Gastrocnemius medialis (tissue), 4 donors: ENCODE measurements around the gene ATPAF1. TPM values are rescaled to one million over a fixed set of nuclear protein-coding genes. Genes with fewer than 3 reads are reported as not detected.
"Not testable (repeated sequence)": the region's sequence is repeated elsewhere in the genome, so short reads cannot be mapped to it uniquely, and the experiment has no call there.

ENCODE experiments used
- ATAC-seq, 2 donors: fragments of 150-250 bp; one replicate each; pipeline ENCODE4 v1.9.1; 2016
- DNase-seq, 2 donors: peaks; one replicate each; pipeline ENCODE4 v3.0.0-alpha.2; 2019
- H3K27ac ChIP-seq, 4 donors: fragments of 200-600 bp; sonication (generic); 1 replicate in 1 of 4; 2 replicates in 3 of 4; pipeline ENCODE4 v1.5.1; 2016 to 2018; ENCODE audit warnings: mild to moderate bottlenecking in 2 of 4, moderate library complexity in 1 of 4
- H3K27me3 ChIP-seq, 3 donors: fragments of 200-600 bp; sonication (generic) in 2 of 3; 1 replicate in 1 of 3; 2 replicates in 2 of 3; pipeline versions ENCODE4 v1.5.1 to v1.6.0; 2016 to 2019; ENCODE audit warnings: mild to moderate bottlenecking in 1 of 3, moderate library complexity in 1 of 3
- H3K36me3 ChIP-seq, 2 donors: fragments of 200-600 bp; sonication (generic) in 1 of 2; one replicate each; pipeline ENCODE4 v1.5.1; 2017 to 2018
- H3K4me1 ChIP-seq, 2 donors: fragments of 200-600 bp; sonication (generic) in 1 of 2; one replicate each; pipeline ENCODE4 v1.5.1; 2016 to 2017; ENCODE audit warnings: mild to moderate bottlenecking in 2 of 2
- H3K4me3 ChIP-seq, 4 donors: fragments of 200-600 bp; sonication (generic) in 3 of 4; 1 replicate in 1 of 4; 2 replicates in 3 of 4; pipeline ENCODE4 v1.5.1; 2016 to 2019; ENCODE audit warnings: mild to moderate bottlenecking in 2 of 4
- H3K9me3 ChIP-seq, 3 donors: fragments of 200-600 bp; sonication (generic) in 2 of 3; 1 replicate in 1 of 3; 2 replicates in 2 of 3; pipeline ENCODE4 v1.5.1; 2016 to 2019
- POLR2A ChIP-seq, 2 donors: fragments of 450-650 bp; IDR thresholded peaks; one replicate each; pipeline ENCODE4 v1.6.1; 2017; ENCODE audit warnings: antibody characterized with exemption in 2 of 2, mild to moderate bottlenecking in 2 of 2, moderate library complexity in 2 of 2
- in situ Hi-C, 4 donors: fragments of 200-750 bp; cut with MboI; loops; one replicate each; pipeline versions ENCODE4 v1.15.0 to v1.8.0; 2017; ENCODE audit warnings: low sequenced_read_pairs in 4 of 4
- intact Hi-C: fragments of 100-400 bp; cut with DNase I; formaldehyde crosslinking; loops from one replicate; pipeline ENCODE4 v1.15.1; 2023; ENCODE audit warnings: low total_unique reads
- total RNA-seq, 4 donors: library from RNA; depleted of rRNA; stranded (reverse); fragments of >200 nt; gene quantifications; one replicate each; pipeline versions ENCODE4 v1.1.0 to v1.2.3, GENCODE V29; 2016
- TF ChIP-seq, protein P1 (sequence below), 5 experiments: fragments of 450-650 bp in 3 of 5; fragments of 200-600 bp in 2 of 5; sonication (generic) in 2 of 5; IDR thresholded peaks in 4 of 5; conservative IDR thresholded peaks in 1 of 5; 1 replicate in 4 of 5; 2 replicates in 1 of 5; pipeline ENCODE4 v1.5.1; 2016 to 2019; ENCODE audit warnings: antibody characterized with exemption in 5 of 5, mild to moderate bottlenecking in 3 of 5, moderate library complexity in 3 of 5

The ATPAF1 gene
- total RNA-seq, 4 donors from 2014 or later: 76.6 to 173 (median 135) TPM

DNA sequence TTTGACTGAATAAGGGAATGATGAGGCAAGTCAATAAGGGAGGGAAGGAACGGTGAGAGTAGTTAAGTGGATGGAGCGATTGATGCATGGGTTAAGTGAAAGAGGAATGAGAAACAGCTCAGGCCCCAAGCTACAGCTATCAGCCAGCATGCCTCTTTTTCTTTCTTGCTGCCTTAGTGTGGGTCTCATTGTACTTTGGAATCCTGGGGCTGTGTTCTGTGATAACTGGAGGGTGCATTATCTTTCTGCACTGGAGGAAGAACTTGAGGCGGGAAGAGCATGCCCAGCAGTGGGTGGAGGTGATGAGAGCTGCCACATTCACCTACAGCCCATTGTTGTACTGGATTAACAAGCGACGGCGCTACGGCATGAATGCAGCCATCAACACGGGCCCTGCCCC, 4.5 kb upstream of the ATPAF1 start:
- no peak overlapping the region for H3K27ac ChIP-seq
- H3K9me3 ChIP-seq: no peaks in the 10 kb centered on the region
- no peak overlapping the region for H3K4me3 ChIP-seq
- peaks cover 0 to 30% of the 10 kb centered on the region in 2 donors for H3K36me3 ChIP-seq
- ATAC-seq (no peak), DNase-seq (no peak)
- H3K27me3 ChIP-seq: no peaks in the 10 kb centered on the region
- TF ChIP-seq, protein P1, sequence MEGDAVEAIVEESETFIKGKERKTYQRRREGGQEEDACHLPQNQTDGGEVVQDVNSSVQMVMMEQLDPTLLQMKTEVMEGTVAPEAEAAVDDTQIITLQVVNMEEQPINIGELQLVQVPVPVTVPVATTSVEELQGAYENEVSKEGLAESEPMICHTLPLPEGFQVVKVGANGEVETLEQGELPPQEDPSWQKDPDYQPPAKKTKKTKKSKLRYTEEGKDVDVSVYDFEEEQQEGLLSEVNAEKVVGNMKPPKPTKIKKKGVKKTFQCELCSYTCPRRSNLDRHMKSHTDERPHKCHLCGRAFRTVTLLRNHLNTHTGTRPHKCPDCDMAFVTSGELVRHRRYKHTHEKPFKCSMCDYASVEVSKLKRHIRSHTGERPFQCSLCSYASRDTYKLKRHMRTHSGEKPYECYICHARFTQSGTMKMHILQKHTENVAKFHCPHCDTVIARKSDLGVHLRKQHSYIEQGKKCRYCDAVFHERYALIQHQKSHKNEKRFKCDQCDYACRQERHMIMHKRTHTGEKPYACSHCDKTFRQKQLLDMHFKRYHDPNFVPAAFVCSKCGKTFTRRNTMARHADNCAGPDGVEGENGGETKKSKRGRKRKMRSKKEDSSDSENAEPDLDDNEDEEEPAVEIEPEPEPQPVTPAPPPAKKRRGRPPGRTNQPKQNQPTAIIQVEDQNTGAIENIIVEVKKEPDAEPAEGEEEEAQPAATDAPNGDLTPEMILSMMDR (IDR thresholded peaks at IDR 0.05 in 4 of 5, conservative IDR thresholded peaks at IDR 0.05 in 1 of 5): no peak
- no peak for TF ChIP-seq POLR2A (IDR thresholded peaks at IDR 0.05)
- H3K4me1 ChIP-seq: peaks cover 0 to 6% of the 10 kb centered on the region in 2 donors
- intact Hi-C loops (no loop called here), in situ Hi-C loops (no loop called here)

DNA sequence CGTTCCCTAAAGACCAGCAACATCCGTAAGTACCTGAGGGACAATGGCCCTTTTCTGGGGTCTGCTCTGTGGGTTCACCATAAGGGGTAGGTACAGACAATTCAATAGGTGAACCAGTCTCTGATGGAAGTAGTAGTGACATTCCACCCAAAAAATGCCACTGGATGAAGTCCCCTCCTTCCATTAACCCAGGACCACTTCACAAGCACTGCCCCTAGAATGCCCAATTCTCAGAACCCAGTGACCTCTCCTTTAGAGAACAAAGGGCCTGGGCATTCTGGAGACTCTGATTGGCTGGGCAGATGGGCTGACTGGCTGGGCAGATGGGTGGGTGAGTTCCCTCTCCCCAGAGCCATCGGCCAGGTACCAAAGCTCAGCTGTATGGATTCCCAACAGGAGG, 3.4 kb upstream of the ATPAF1 start, which contains the start of gene TEX38:
Gene TEX38, plus strand, starts transcription at position 301 of the 400 bp plus-strand sequence. Its CDS starts 81 bp downstream, at position 382.
- no peak for DNase-seq
- in situ Hi-C loops (no loop called here), intact Hi-C loops (no loop called here)
- Histone ChIP-seq H3K27me3 (no peaks in the 10 kb centered on the region), H3K27ac (no peak within 1 kb of the TSS), H3K4me3 (no peak within 1 kb of the TSS), H3K9me3 (no peaks in the 10 kb centered on the region), H3K4me1 (peaks cover 11 to 17% of the 10 kb centered on the region in 2 donors), H3K36me3 (peaks cover 0 to 19% of the 10 kb centered on the region in 2 donors)
- TF ChIP-seq POLR2A (IDR thresholded peaks at IDR 0.05): no peak
- TF ChIP-seq, protein P1 (IDR thresholded peaks at IDR 0.05 in 4 of 5, conservative IDR thresholded peaks at IDR 0.05 in 1 of 5): no peak
- ATAC-seq: no peak

DNA sequence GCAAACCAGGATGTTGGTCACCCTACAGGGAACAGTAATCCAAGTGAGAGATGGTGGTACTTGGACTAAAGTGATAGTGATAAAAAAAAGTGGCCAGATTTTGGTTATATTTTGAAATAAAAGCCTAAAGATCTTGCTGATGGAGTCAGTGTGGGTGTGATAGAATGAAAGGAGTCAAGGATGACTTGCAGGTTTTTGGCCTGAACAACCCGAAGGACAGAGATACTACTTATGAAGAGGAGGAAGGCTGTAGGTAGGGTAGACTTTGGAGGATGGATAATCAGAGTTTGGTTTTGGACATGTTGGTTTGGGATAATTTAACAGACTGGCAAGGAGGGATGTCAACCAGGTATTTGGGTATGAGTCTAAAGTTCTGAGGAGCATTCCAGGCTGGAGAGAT, 2.0 kb upstream of the ATPAF1 start:
- TF ChIP-seq, protein P1 (IDR thresholded peaks at IDR 0.05 in 4 of 5, conservative IDR thresholded peaks at IDR 0.05 in 1 of 5): no peak
- no peak for TF ChIP-seq POLR2A (IDR thresholded peaks at IDR 0.05)
- Histone ChIP-seq H3K9me3 (no peaks in the 10 kb centered on the region), H3K27ac (no peak overlapping the region), H3K4me3 (no peak overlapping the region), H3K4me1 (peaks cover 21 to 22% of the 10 kb centered on the region in 2 donors), H3K36me3 (peaks cover 0 to 11% of the 10 kb centered on the region in 2 donors), H3K27me3 (no peaks in the 10 kb centered on the region)
- in situ Hi-C loops (no loop called here), intact Hi-C loops (no loop called here)
- DNase-seq: no peak
- no peak for ATAC-seq

DNA sequence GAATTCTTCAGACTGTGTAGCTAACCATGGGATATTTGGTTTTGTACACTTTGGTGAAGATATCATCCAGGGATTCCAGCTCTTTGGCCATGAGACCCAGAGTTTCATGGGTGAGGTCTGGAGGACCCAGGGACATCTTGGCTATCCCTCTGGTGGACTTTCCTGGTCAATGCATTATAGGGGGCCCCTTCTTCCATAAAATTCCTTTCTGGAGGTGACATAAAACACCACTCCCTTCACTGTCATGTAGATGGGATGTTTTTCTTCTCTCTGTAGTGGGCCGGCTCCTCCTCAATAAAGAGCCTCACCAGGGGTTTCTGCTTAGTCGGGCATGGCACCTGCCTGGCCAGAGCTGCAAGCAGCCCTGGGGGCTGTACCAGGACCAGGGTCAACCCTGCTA, 2.2 kb downstream of the ATPAF1 start:
- no peak overlapping the region for H3K4me3 ChIP-seq
- in situ Hi-C loops (no loop called here), intact Hi-C loops (no loop called here)
- ATAC-seq (no peak), DNase-seq (no peak)
- peaks cover 21 to 22% of the 10 kb centered on the region in 2 donors for H3K4me1 ChIP-seq
- H3K27ac ChIP-seq: no peak overlapping the region
- H3K27me3 ChIP-seq: no peaks in the 10 kb centered on the region
- H3K9me3 ChIP-seq: no peaks in the 10 kb centered on the region
- TF ChIP-seq, protein P1 (IDR thresholded peaks at IDR 0.05 in 4 of 5, conservative IDR thresholded peaks at IDR 0.05 in 1 of 5): no peak
- TF ChIP-seq POLR2A (IDR thresholded peaks at IDR 0.05): no peak
- H3K36me3 ChIP-seq: peaks cover 0 to 23% of the 10 kb centered on the region in 2 donors

DNA sequence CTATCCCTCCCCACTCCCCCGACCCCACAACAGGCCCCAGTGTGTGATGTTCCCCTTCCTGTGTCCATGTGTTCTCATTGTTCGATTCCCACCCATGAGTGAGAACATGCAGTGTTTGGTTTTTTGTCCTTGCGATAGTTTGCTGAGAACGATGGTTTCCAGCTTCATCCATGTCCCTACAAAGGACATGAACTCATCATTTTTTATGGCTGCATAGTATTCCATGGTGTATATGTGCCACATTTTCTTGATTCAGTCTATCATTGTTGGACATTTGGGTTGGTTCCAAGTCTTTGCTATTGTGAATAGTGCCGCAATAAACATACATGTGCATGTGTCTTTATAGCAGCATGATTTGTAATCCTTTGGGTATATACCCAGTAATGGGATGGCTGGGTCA, 5.2 kb downstream of the ATPAF1 start:
- DNase-seq, intact Hi-C loops, H3K27me3 ChIP-seq, ATAC-seq, H3K4me3 ChIP-seq, in situ Hi-C loops, H3K27ac ChIP-seq, H3K9me3 ChIP-seq: not testable (repeated sequence)
- Histone ChIP-seq H3K36me3 (peaks cover 0 to 31% of the 10 kb centered on the region in 2 donors), H3K4me1 (peaks cover 16 to 21% of the 10 kb centered on the region in 2 donors)

DNA sequence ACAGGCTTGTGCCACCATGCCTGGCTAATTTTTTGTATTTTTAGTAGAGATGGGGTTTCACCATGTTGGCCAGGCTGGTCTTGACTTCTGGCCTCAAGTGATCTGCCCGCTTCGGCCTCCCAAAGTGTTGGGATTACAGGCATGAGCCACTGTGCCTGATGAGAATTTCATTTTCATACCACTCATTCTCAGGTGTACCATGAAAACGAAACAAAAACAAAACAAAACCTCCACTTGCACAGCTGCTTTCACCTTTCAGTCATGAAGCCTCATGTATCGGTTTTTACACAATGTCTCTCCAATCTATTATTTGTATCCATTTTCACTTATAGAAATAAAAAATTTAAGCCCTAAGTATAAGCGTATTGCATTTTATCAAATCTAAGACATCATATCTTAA, 8.0 kb downstream of the ATPAF1 start:
- H3K36me3 ChIP-seq: peaks cover 0 to 51% of the 10 kb centered on the region in 2 donors
- in situ Hi-C loops: not testable (repeated sequence)

More for the DNA sequence above, 8.0 kb downstream of the ATPAF1 start:
- H3K9me3 ChIP-seq, ATAC-seq, intact Hi-C loops, DNase-seq, H3K27ac ChIP-seq, H3K4me1 ChIP-seq, H3K4me3 ChIP-seq, H3K27me3 ChIP-seq: not testable (repeated sequence)
